GM18498 (cell line): Measurements from ENCODE around the gene ZNF580.

ENCODE experiments used
- ATAC-seq: cut with Tn5 transposase; IDR thresholded peaks from one replicate; pipeline ENCODE4 v1.9.1; 2021; ENCODE audit warnings: mild to moderate bottlenecking, moderate library complexity; ENCODE audit not compliant: unreplicated experiment

The ZNF580 gene

GRCh38 chr19:55605637-55606470 is 34.9 kb upstream of the ZNF580 start, which contains the start of gene ZNF865:
ZNF865 (plus strand) TSS chr19:55605647; CDS start chr19:55613619, 7,972 bp downstream.
- ATAC-seq: peak; percentile 20

- ATAC-seq: no peak
Observed at GRCh38 chr19:55606471-55606787, 34.4 kb upstream of the ZNF580 start.

GRCh38 chr19:55606817-55607216 is 34.0 kb upstream of the ZNF580 start:
- no peak for ATAC-seq

- no peak for ATAC-seq
Observed at GRCh38 chr19:55609326-55609725, 31.5 kb upstream of the ZNF580 start.

DNA sequence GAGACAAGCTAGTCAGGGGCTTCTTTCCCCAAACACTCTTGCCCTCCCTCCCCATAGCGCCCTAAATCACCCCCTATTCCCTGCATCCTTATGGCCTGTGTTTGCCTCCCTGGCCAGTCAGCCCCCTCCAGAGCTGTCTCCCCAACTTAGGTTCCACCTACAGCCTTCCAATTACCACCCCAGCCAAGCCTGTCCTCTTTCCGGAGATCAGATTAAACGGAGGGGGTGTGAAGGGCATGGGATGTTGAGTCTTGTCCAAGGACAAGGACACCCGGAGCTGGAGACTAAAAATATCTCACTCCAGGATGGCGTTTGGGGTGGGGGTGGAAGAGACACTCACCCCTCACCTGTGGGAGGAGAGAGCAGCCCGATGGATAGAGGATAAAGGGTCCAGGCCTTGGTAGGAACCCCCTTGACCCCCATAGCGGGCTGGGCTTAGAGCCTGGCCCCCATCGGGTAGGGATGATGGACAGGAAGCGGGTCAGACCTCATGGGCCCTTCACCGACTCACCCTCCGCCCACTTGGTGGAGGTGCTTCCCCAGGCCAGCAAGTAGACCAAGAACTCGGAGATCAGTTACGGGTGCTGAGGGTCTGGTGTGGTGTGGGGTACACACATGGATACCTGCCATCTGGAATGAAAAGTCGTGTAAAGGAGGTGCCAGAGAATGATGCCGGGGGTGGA is 29.4 kb upstream of the ZNF580 start:
- no peak for ATAC-seq

GRCh38 chr19:55611983-55612645 is 28.7 kb upstream of the ZNF580 start:
- no peak for ATAC-seq

DNA sequence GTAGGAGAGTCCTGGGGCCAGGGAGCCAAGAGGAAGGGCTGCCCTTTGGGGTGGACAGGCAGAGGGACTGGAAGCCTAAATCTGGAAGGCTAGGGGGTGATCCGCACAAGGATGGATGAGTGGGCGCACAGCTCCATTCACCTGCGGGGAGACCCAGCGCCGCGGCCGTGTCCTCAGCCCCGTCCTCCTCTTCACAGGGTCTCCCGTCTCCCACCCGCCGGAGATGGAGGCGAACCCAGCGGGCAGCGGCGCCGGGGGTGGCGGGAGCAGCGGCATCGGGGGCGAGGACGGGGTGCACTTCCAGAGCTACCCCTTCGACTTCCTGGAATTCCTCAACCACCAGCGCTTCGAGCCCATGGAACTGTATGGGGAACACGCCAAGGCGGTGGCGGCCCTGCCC is 27.4 kb upstream of the ZNF580 start:
- no peak for ATAC-seq

DNA sequence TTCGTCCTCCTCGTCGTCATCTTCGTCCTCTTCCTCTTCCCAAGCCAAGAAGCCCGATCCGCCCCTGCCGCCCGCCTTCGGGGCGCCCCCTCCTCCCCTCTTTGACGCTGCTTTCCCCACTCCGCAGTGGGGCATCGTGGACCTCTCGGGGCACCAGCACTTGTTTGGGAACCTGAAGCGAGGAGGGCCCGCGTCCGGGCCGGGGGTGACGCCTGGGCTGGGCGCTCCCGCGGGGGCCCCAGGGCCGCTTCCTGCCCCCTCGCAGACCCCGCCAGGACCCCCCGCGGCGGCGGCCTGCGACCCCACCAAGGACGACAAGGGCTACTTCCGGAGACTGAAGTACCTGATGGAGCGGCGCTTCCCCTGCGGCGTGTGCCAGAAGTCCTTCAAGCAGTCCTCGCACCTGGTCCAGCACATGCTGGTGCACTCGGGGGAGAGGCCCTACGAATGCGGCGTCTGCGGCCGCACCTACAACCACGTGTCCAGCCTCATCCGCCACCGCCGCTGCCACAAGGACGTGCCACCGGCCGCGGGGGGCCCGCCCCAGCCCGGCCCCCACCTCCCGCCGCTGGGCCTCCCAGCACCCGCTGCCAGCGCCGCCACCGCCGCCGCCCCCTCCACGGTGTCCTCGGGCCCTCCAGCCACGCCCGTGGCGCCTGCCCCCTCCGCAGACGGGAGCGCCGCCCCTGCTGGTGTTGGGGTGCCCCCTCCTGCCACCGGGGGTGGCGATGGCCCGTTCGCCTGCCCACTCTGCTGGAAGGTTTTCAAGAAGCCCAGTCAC is 26.7 kb upstream of the ZNF580 start:
- no peak for ATAC-seq

DNA sequence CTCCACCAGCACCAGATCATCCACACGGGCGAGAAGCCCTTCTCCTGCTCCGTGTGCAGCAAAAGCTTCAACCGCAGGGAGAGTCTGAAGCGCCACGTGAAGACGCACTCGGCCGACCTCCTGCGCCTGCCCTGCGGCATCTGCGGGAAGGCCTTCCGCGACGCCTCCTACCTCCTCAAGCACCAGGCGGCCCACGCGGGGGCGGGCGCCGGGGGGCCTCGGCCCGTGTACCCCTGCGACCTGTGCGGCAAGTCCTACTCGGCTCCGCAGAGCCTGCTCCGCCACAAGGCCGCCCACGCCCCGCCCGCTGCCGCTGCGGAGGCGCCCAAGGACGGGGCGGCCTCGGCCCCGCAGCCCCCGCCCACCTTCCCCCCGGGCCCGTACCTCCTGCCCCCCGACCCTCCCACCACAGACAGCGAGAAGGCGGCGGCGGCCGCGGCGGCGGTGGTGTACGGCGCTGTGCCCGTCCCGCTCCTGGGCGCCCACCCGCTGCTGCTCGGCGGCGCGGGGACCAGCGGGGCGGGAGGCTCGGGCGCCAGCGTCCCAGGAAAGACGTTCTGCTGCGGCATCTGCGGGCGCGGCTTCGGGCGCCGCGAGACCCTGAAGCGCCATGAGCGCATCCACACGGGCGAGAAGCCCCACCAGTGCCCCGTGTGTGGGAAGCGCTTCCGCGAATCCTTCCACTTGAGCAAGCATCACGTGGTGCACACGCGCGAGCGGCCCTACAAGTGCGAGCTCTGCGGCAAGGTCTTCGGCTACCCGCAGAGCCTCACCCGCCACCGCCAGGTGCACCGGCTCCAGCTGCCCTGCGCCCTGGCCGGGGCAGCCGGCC is 25.9 kb upstream of the ZNF580 start:
- no peak for ATAC-seq

- ATAC-seq: no peak
Observed at GRCh38 chr19:55615543-55616394, 25.0 kb upstream of the ZNF580 start.

GRCh38 chr19:55616395-55616875 is 24.4 kb upstream of the ZNF580 start:
- ATAC-seq: no peak

DNA sequence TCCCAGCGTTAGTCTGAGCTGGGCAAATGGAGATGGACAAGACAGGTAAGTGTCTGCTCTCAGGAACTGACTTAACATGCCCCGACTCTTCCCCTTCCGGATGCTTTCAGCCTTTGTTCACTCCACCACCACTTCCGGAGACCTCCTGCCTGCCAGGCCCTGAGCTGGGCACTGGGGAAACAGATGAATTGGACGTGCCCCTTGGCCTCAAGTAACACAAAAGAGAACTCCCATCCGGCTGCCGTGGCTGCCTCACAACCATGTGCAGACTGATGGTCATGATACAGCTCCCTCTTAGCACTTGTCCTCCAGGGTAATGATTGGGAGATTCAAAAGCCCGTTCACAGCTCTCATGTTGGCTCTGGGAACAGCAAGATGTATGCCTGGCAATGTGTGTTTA is 23.4 kb upstream of the ZNF580 start:
- no peak for ATAC-seq

DNA sequence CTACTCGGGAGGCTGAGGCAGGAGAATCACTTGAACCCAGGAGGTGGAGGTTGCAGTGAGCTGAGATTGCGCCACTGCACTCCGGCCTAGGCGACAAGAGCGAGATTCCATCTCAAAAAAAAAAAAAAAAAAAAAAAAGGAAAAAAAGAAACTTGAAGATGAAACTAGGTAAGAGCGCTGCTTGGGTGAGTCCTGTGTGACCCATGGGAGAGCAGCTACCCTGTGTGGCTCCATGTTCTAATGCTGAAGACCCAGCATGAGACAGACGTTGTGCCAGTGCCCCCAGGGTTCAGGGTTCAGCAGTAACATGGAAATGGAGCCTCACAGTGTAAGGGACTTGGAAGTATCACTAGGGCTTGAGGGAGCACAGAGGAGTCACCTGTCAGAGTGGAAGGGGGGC is 22.4 kb upstream of the ZNF580 start:
- no peak for ATAC-seq

GRCh38 chr19:55619286-55619685 is 21.5 kb upstream of the ZNF580 start:
- no peak for ATAC-seq

GRCh38 chr19:55620410-55621204 is 20.2 kb upstream of the ZNF580 start:
- no peak for ATAC-seq

DNA sequence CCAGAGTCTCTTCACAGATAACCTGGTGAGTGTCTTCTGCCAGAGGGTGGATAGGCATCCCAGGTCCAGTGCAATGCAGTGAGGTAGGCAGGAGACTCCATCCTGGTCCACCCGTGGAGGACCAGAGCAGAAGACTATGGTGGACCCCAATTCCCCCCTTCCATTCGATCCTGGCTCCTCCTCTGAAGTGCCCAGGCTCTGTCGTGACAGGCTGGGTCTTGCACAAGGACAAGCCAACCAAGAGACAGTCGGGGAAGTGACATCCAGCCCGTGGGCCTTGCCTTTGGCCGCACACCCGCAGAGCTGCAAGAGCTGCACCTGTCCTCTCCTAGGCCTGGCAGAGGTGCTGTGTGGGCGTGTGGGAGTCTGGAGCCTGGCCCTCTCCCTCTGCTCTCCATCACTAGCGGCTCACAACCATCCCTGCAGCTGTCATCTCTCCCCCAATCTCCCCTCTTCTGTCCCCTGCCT is 19.6 kb upstream of the ZNF580 start:
- ATAC-seq: no peak

DNA sequence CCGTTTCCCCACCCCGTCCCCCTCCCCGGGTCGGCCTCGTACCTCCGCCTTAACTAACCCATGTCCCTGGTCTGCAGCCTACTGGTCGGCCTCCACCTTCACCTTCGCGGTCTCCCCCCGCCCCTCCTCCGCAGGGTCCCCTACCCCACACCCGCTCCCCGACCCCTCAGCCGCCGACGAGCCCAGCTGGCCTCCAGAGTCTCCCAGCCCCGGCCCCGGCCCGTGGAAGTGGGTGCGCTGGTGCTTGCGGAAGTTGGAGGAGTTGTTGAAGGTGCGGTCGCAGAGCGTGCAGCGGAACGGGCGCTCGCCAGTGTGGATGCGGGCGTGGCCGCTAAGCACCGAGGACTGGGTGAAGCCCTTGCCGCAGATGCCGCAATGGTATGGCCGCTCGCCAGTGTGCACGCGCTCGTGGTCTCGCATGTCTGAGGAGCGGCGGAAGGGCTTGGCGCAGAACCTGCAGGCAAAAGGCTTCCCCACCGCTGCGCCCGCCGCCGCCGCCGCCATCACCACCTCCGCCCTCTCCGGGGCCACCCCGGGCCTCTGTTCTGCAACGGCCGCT is 19.1 kb upstream of the ZNF580 start:
- no peak for ATAC-seq
